ENCODE results near the gene DNAJB2.

DNA sequence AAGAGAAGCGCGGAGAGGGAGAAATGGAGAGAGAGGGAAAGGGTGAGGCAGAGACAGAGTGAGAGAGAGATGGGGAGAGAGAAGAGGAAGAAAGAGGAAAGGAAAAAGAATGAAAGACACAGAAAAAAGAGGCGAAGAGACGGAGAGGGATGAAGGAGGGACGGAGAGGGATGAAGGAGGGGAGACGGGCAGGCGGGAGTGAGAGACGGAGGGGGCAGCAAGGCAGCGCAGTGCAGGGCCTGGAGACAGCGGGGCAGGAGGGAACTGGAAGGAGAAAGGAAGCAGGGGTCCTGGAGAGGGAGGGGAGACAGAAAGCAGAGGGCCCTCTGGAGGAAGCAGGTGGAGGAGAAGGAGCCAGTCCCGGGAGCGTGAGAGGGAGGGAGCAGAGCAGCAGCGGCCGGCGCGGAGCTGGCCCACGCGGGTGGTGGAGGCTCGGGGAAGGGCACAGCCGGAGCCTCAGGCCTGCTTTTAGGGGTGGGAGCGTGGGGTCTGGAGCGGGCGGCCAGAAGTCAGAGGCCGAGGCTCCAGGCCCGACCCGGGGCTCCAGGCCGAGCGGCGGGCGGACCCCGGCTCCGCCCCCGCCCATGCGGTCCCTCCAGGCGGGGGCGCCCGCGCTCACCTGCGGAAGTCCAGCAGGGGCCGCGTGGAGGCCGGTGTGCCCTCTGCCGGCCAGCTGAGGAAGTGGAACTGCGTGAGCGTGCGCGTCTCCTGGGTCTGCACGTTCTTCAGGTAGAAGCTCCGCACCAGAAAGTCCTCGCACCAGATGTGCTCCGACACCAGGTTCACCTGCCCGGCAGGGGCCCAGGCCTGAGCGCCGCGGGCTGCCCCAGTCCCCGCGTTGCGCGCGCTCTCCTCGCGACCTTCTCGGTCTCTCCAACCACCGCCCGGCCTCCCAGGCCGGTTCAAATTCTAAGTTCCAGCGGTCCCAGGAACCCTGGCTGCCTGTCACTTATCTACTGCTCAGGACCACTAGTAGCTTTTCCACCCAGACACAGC is 15.5 kb downstream of the DNAJB2 start:
- TF ChIP-seq, protein P1, sequence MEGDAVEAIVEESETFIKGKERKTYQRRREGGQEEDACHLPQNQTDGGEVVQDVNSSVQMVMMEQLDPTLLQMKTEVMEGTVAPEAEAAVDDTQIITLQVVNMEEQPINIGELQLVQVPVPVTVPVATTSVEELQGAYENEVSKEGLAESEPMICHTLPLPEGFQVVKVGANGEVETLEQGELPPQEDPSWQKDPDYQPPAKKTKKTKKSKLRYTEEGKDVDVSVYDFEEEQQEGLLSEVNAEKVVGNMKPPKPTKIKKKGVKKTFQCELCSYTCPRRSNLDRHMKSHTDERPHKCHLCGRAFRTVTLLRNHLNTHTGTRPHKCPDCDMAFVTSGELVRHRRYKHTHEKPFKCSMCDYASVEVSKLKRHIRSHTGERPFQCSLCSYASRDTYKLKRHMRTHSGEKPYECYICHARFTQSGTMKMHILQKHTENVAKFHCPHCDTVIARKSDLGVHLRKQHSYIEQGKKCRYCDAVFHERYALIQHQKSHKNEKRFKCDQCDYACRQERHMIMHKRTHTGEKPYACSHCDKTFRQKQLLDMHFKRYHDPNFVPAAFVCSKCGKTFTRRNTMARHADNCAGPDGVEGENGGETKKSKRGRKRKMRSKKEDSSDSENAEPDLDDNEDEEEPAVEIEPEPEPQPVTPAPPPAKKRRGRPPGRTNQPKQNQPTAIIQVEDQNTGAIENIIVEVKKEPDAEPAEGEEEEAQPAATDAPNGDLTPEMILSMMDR (IDR thresholded peaks at IDR 0.05), result peak; percentile 99
- no peak for TF ChIP-seq POLR2A (IDR thresholded peaks at IDR 0.05)

All from vagina (tissue), 2 donors.